ENCODE measurements around the gene MYO18B.

MYO18B gene

DNA sequence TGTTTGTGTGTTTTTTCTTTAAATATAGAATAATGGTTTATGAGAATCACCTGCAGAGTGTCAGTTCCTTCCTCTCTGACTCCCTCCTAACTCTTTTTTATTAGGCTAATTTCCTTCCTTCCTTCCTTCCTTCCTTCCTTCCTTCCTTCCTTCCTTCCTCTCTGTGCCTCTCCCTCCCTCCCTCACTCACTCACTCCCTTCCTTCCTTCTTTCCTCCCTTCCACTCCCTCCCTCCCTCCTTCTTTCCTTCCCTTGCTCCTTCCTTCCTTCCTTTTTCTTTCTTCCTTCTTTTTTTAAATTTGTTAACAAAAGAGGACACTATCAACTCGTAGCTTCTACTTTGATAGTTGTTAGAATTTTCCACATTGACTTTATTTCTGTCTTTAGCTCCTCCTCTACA lies 274.9 kb downstream of the MYO18B start:
- TF ChIP-seq, protein P1, sequence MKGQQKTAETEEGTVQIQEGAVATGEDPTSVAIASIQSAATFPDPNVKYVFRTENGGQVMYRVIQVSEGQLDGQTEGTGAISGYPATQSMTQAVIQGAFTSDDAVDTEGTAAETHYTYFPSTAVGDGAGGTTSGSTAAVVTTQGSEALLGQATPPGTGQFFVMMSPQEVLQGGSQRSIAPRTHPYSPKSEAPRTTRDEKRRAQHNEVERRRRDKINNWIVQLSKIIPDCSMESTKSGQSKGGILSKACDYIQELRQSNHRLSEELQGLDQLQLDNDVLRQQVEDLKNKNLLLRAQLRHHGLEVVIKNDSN (IDR thresholded peaks at IDR 0.05): no peak
- TF ChIP-seq EGR1 (IDR thresholded peaks at IDR 0.05) (no peak), TAF1 (IDR thresholded peaks at IDR 0.05; ENCODE audit: low read depth) (no peak), TCF12 (IDR thresholded peaks at IDR 0.05; ENCODE audit: low read depth) (no peak), FOXM1 (IDR thresholded peaks at IDR 0.05; ENCODE audit: borderline replicate concordance, low read depth) (no peak), EP300 (IDR thresholded peaks at IDR 0.05; ENCODE audit: borderline replicate concordance) (no peak), RAD21 (IDR thresholded peaks at IDR 0.05; ENCODE audit: low read depth) (no peak), CREB1 (IDR thresholded peaks at IDR 0.05; ENCODE audit: low read depth) (no peak), TEAD4 (IDR thresholded peaks at IDR 0.05) (no peak), ZBTB7A (IDR thresholded peaks at IDR 0.05; ENCODE audit: low read depth) (no peak), YY1 (IDR thresholded peaks at IDR 0.05; ENCODE audit: low read depth) (no peak), NFIC (IDR thresholded peaks at IDR 0.05) (no peak)
- TF ChIP-seq, protein P2, sequence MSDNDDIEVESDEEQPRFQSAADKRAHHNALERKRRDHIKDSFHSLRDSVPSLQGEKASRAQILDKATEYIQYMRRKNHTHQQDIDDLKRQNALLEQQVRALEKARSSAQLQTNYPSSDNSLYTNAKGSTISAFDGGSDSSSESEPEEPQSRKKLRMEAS (IDR thresholded peaks at IDR 0.05): no peak
- TF ChIP-seq, protein P3, sequence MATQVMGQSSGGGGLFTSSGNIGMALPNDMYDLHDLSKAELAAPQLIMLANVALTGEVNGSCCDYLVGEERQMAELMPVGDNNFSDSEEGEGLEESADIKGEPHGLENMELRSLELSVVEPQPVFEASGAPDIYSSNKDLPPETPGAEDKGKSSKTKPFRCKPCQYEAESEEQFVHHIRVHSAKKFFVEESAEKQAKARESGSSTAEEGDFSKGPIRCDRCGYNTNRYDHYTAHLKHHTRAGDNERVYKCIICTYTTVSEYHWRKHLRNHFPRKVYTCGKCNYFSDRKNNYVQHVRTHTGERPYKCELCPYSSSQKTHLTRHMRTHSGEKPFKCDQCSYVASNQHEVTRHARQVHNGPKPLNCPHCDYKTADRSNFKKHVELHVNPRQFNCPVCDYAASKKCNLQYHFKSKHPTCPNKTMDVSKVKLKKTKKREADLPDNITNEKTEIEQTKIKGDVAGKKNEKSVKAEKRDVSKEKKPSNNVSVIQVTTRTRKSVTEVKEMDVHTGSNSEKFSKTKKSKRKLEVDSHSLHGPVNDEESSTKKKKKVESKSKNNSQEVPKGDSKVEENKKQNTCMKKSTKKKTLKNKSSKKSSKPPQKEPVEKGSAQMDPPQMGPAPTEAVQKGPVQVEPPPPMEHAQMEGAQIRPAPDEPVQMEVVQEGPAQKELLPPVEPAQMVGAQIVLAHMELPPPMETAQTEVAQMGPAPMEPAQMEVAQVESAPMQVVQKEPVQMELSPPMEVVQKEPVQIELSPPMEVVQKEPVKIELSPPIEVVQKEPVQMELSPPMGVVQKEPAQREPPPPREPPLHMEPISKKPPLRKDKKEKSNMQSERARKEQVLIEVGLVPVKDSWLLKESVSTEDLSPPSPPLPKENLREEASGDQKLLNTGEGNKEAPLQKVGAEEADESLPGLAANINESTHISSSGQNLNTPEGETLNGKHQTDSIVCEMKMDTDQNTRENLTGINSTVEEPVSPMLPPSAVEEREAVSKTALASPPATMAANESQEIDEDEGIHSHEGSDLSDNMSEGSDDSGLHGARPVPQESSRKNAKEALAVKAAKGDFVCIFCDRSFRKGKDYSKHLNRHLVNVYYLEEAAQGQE (IDR thresholded peaks at IDR 0.05; ENCODE audit: low read depth): no peak

DNA sequence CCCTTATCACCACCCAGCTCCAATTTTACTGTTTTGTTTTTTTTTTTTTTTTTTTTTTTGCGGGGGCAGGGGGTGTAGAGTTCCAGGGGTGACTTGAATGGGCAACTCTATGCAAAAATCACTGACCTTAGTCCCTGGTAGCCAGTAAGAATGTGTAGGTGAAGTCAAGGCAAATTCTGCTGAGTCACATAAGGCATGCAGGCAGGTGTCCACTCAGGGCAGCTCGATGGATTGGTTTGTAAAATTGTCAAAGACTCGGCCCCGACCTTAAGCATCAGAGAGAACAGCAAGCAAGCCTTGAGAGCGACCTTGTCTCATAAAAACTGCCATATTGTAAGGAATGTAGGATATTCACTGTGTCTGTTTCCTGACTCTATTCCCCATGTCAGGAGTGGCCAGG lies 275.9 kb downstream of the MYO18B start:
- TF ChIP-seq TAF1 (IDR thresholded peaks at IDR 0.05; ENCODE audit: low read depth): no peak

GRCh38 chr22:26019596-26019995 lies 277.6 kb downstream of the MYO18B start:
- TF ChIP-seq CREB1 (IDR thresholded peaks at IDR 0.05; ENCODE audit: low read depth) (no peak), FOXM1 (IDR thresholded peaks at IDR 0.05; ENCODE audit: borderline replicate concordance, low read depth) (no peak), TAF1 (IDR thresholded peaks at IDR 0.05; ENCODE audit: low read depth) (no peak), CEBPB (IDR thresholded peaks at IDR 0.05) (no peak), NFIC (IDR thresholded peaks at IDR 0.05) (no peak), ZBTB7A (IDR thresholded peaks at IDR 0.05; ENCODE audit: low read depth) (no peak), TEAD4 (IDR thresholded peaks at IDR 0.05) (no peak), YY1 (IDR thresholded peaks at IDR 0.05; ENCODE audit: low read depth) (no peak), EGR1 (IDR thresholded peaks at IDR 0.05) (no peak), RAD21 (IDR thresholded peaks at IDR 0.05; ENCODE audit: low read depth) (no peak), EP300 (IDR thresholded peaks at IDR 0.05; ENCODE audit: borderline replicate concordance) (no peak), TCF12 (IDR thresholded peaks at IDR 0.05; ENCODE audit: low read depth) (no peak)
- TF ChIP-seq, protein P3 (IDR thresholded peaks at IDR 0.05; ENCODE audit: low read depth): no peak
- TF ChIP-seq, protein P2 (IDR thresholded peaks at IDR 0.05): no peak
- TF ChIP-seq, protein P1 (IDR thresholded peaks at IDR 0.05): no peak

- TF ChIP-seq YY1 (IDR thresholded peaks at IDR 0.05; ENCODE audit: low read depth) (no peak), ZBTB7A (IDR thresholded peaks at IDR 0.05; ENCODE audit: low read depth) (no peak), CEBPB (IDR thresholded peaks at IDR 0.05) (no peak)
- TF ChIP-seq, protein P2 (IDR thresholded peaks at IDR 0.05): no peak
Measured at GRCh38 chr22:26021516-26021915, 279.5 kb downstream of the MYO18B start.

- TF ChIP-seq NFIC (IDR thresholded peaks at IDR 0.05): no peak
- no peak for TF ChIP-seq TEAD4 (IDR thresholded peaks at IDR 0.05)
- TF ChIP-seq, protein P3 (IDR thresholded peaks at IDR 0.05; ENCODE audit: low read depth): no peak
- no peak for TF ChIP-seq TCF12 (IDR thresholded peaks at IDR 0.05; ENCODE audit: low read depth)
- TF ChIP-seq CREB1 (IDR thresholded peaks at IDR 0.05; ENCODE audit: low read depth): no peak
- no peak for TF ChIP-seq TAF1 (IDR thresholded peaks at IDR 0.05; ENCODE audit: low read depth)
- no peak for TF ChIP-seq YY1 (IDR thresholded peaks at IDR 0.05; ENCODE audit: low read depth)
- TF ChIP-seq EP300 (IDR thresholded peaks at IDR 0.05; ENCODE audit: borderline replicate concordance): no peak
- TF ChIP-seq CEBPB (IDR thresholded peaks at IDR 0.05): no peak
- TF ChIP-seq ZBTB7A (IDR thresholded peaks at IDR 0.05; ENCODE audit: low read depth): no peak
- TF ChIP-seq, protein P2 (IDR thresholded peaks at IDR 0.05): no peak
- no peak for TF ChIP-seq EGR1 (IDR thresholded peaks at IDR 0.05)
- TF ChIP-seq, protein P1 (IDR thresholded peaks at IDR 0.05): no peak
- no peak for TF ChIP-seq FOXM1 (IDR thresholded peaks at IDR 0.05; ENCODE audit: borderline replicate concordance, low read depth)
- no peak for TF ChIP-seq RAD21 (IDR thresholded peaks at IDR 0.05; ENCODE audit: low read depth)
Measured at GRCh38 chr22:26023104-26023775, 281.3 kb downstream of the MYO18B start.
